GM19438 (cell line): ENCODE measurements around the gene CAPG.
A peak's percentile ranks its signal among the peaks of the same experiment; 100 is the strongest.
"Not testable (repeated sequence)": the region's sequence is repeated elsewhere in the genome, so short reads cannot be mapped to it uniquely, and the experiment has no call there.

Source experiments
- ATAC-seq: cut with Tn5 transposase; IDR thresholded peaks from one replicate; pipeline ENCODE4 v1.9.1; 2021; ENCODE audit warnings: low read depth; ENCODE audit not compliant: unreplicated experiment

The CAPG gene

GRCh38 chr2:85421260-85422071 lies 11.3 kb upstream of the CAPG start:
- no peak for ATAC-seq

GRCh38 chr2:85420536-85421259 lies 10.5 kb upstream of the CAPG start:
- peak; percentile 55 for ATAC-seq

- no peak for ATAC-seq
Observed at GRCh38 chr2:85419009-85419675, 9.0 kb upstream of the CAPG start.

- peak; percentile 85 for ATAC-seq
Observed at GRCh38 chr2:85418132-85419008, 8.2 kb upstream of the CAPG start, which contains the start of gene SH2D6. Gene SH2D6, plus strand, starts transcription at chr2:85418714. Its CDS starts 10,752 bp downstream, at chr2:85429466.

- no peak for ATAC-seq
Observed at GRCh38 chr2:85415980-85416650, 5.9 kb upstream of the CAPG start.

- no peak for ATAC-seq
Observed at GRCh38 chr2:85414761-85415553, 4.8 kb upstream of the CAPG start.

- not testable (repeated sequence) for ATAC-seq
Observed at GRCh38 chr2:85414421-85414759, 4.2 kb upstream of the CAPG start.

- no peak for ATAC-seq
Observed at GRCh38 chr2:85413592-85414420, 3.6 kb upstream of the CAPG start.

- no peak for ATAC-seq
Observed at GRCh38 chr2:85411405-85411748, 1.2 kb upstream of the CAPG start.

GRCh38 chr2:85410584-85411404 lies 628 bp upstream of the CAPG start:
- ATAC-seq = peak; percentile 21

GRCh38 chr2:85405201-85406059 lies 4.7 kb downstream of the CAPG start:
- ATAC-seq = peak; percentile 45

- ATAC-seq = no peak
Observed at GRCh38 chr2:85401844-85402243, 8.3 kb downstream of the CAPG start.

GRCh38 chr2:85401464-85401805 lies 8.7 kb downstream of the CAPG start:
- ATAC-seq = no peak

GRCh38 chr2:85400541-85401463 lies 9.4 kb downstream of the CAPG start:
- no peak for ATAC-seq

- no peak for ATAC-seq
Observed at GRCh38 chr2:85400023-85400422, 10.1 kb downstream of the CAPG start.

GRCh38 chr2:85399183-85399455 lies 11.0 kb downstream of the CAPG start:
- no peak for ATAC-seq
